HepG2 (cell line): Measurements from ENCODE around the gene CCNO. TPM values are rescaled to one million over a fixed set of nuclear protein-coding genes. Genes with fewer than 3 reads are reported as not detected.

Source experiments
- BCL6 ChIP-seq: IDR thresholded peaks from 2 replicates; pipeline ENCODE4 v1.6.1; 2016; ENCODE audit warnings: missing genetic modification reagents, missing compliant biosample characterization
- FOSL2 ChIP-seq: sonication (generic); formaldehyde crosslinking; IDR thresholded peaks from 2 replicates; pipeline ENCODE4 v1.4.0; 2020; ENCODE audit warnings: missing genetic modification reagents
- RERE ChIP-seq: IDR thresholded peaks from 2 replicates; pipeline ENCODE4 v1.6.1; 2016; ENCODE audit warnings: low read depth, missing genetic modification reagents, missing compliant biosample characterization
- TOPORS ChIP-seq: sonication (generic); formaldehyde crosslinking; IDR thresholded peaks from 2 replicates; pipeline ENCODE4 v1.8.0; 2023; ENCODE audit warnings: mild to moderate bottlenecking, missing genetic modification reagents
- ZNF281 ChIP-seq: sonication (generic); formaldehyde crosslinking; IDR thresholded peaks from 2 replicates; pipeline ENCODE4 v1.4.0; 2020; ENCODE audit warnings: missing genetic modification reagents, borderline replicate concordance
- ZNF687 ChIP-seq: sonication (generic); formaldehyde crosslinking; IDR thresholded peaks from 2 replicates; pipeline ENCODE4 v1.5.1; 2020; ENCODE audit warnings: mild to moderate bottlenecking, missing genetic modification reagents, moderate library complexity
- ZNF724P ChIP-seq: sonication (generic); formaldehyde crosslinking; IDR thresholded peaks from 2 replicates; pipeline ENCODE4 v1.8.0; 2022; ENCODE audit warnings: missing genetic modification reagents, borderline replicate concordance
- ZNF770 ChIP-seq: sonication (generic); formaldehyde crosslinking; IDR thresholded peaks from 2 replicates; pipeline ENCODE4 v1.5.0; 2020; ENCODE audit warnings: mild to moderate bottlenecking, missing genetic modification reagents
- ZSCAN9 ChIP-seq: IDR thresholded peaks from 2 replicates; pipeline ENCODE4 v1.6.1; 2016; ENCODE audit warnings: borderline replicate concordance
- polyA plus RNA-seq, 8 experiments: library from polyadenylated mRNA; depleted of rRNA in 3 of 8; stranded (reverse) in 7 of 8; unstranded in 1 of 8; fragments of >200 nt; fragmentation: Illumina TruSeq in 4 of 8; extraction: Trizol in 4 of 8; gene quantifications; 2 replicates each; pipeline versions ENCODE4 v1.2.1 to v1.2.3, GENCODE V29; 2011 to 2016; ENCODE audit warnings: low read depth in 4 of 8, missing spikeins in 1 of 8, mixed read lengths in 1 of 8; ENCODE audit not compliant: insufficient read depth in 1 of 8
- total RNA-seq, 5 experiments: library from RNA; depleted of rRNA; stranded (reverse); fragments of >200 nt; fragmentation: Illumina TruSeq; extraction: Trizol; gene quantifications; 2 replicates each; pipeline ENCODE4 v1.2.3, GENCODE V29; 2016; ENCODE audit warnings: low read depth in 1 of 5

CCNO gene
- total and polyA plus RNA-seq, 2 of the 13 experiments (the other 11 are each of a cell fraction or from before 2014, with no cell fraction given), result 0.07 TPM; not detected in 1

GRCh38 chr5:55232985-55233928, at the start of gene CCNO (continued):
- TF ChIP-seq RERE (CRISPR knock-in tag) (no peak), TOPORS (CRISPR knock-in tag) (no peak), ZSCAN9 (CRISPR knock-in tag) (no peak), ZNF724P (CRISPR knock-in tag) (no peak), ZNF770 (peak; percentile 31; the same call in 1 of the 2 replicates), ZNF687 (CRISPR knock-in tag) (peak; percentile 62; the same call in 1 of the 2 replicates), BCL6 (peak; percentile 18; the same call in 1 of the 2 replicates), ZNF281 (CRISPR knock-in tag) (0 out of 2 replicates have a peak, but pooled peaks have one; percentile 42), FOSL2 (CRISPR knock-in tag) (no peak)
